Mesothelial cell of epicardium (in vitro differentiated cells): ENCODE results near the gene BNIP1. TPM values are rescaled to one million over a fixed set of nuclear protein-coding genes. Genes with fewer than 3 reads are reported as not detected.
"Not testable (repeated sequence)": the region's sequence is repeated elsewhere in the genome, so short reads cannot be mapped to it uniquely, and the experiment has no call there.

ENCODE experiments used
- DNase-seq, 2 experiments: peaks; one replicate each; pipeline ENCODE4 v3.0.0; 2021; ENCODE audit warnings: low spot score in 2 of 2; ENCODE audit not compliant: unreplicated experiment in 2 of 2
- H3K27ac Mint-ChIP-seq: 2 replicates; pipeline ENCODE4 v1.8.0; 2021; ENCODE audit warnings: mixed read lengths
- H3K27me3 Mint-ChIP-seq: 2 replicates; pipeline ENCODE4 v1.8.0; 2021; ENCODE audit warnings: low read depth, mixed read lengths
- H3K36me3 Mint-ChIP-seq: 2 replicates; pipeline ENCODE4 v1.8.0; 2021; ENCODE audit warnings: mixed read lengths
- H3K4me1 Mint-ChIP-seq: 2 replicates; pipeline ENCODE4 v1.8.0; 2021; ENCODE audit warnings: mixed read lengths
- H3K4me3 Mint-ChIP-seq: 2 replicates; pipeline ENCODE4 v1.8.0; 2021; ENCODE audit warnings: mild to moderate bottlenecking, moderate library complexity, mixed read lengths
- H3K9me3 Mint-ChIP-seq: 2 replicates; pipeline ENCODE4 v1.8.0; 2021; ENCODE audit warnings: mixed read lengths
- total RNA-seq: library from RNA; stranded (reverse); gene quantifications from 3 replicates; pipeline ENCODE4 v1.2.1, GENCODE V29; 2021
- TF ChIP-seq, protein P1 (sequence below): fragments of 200-600 bp; sonication (generic); IDR thresholded peaks from one replicate; pipeline ENCODE4 v1.5.0; 2021; ENCODE audit warnings: antibody characterized with exemption; ENCODE audit not compliant: unreplicated experiment

BNIP1 gene
- total RNA-seq, 1 donor from 2014 or later: 12.2 TPM

DNA sequence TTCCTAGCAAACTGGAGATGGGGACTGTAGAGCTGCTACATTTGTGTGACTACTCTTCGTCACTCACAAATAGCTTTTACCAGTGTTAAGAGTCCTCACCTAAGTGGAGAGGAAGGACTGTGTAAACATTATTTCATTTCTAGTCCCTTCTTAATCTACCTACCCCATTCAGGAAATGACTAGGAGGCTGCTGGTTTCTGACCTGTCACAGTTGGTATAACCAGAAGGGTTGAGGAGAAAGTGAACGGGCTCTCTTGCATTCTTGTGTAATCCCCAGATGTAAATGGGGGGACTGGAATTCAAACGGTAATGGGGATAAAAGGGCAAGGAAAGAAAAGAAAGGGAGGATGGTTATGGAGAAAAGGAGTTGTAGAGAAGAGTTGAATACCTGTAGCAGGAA lies 35.4 kb upstream of the BNIP1 start:
- Mint-ChIP-seq H3K4me3 (no peak overlapping the region), H3K9me3 (no peaks in the 10 kb centered on the region), H3K27me3 (no peaks in the 10 kb centered on the region), H3K36me3 (peaks cover 14% of the 10 kb centered on the region), H3K4me1 (no peaks in the 10 kb centered on the region), H3K27ac (no peak overlapping the region)
- DNase-seq: no peak
- TF ChIP-seq, protein P1, sequence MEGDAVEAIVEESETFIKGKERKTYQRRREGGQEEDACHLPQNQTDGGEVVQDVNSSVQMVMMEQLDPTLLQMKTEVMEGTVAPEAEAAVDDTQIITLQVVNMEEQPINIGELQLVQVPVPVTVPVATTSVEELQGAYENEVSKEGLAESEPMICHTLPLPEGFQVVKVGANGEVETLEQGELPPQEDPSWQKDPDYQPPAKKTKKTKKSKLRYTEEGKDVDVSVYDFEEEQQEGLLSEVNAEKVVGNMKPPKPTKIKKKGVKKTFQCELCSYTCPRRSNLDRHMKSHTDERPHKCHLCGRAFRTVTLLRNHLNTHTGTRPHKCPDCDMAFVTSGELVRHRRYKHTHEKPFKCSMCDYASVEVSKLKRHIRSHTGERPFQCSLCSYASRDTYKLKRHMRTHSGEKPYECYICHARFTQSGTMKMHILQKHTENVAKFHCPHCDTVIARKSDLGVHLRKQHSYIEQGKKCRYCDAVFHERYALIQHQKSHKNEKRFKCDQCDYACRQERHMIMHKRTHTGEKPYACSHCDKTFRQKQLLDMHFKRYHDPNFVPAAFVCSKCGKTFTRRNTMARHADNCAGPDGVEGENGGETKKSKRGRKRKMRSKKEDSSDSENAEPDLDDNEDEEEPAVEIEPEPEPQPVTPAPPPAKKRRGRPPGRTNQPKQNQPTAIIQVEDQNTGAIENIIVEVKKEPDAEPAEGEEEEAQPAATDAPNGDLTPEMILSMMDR: no peak

DNA sequence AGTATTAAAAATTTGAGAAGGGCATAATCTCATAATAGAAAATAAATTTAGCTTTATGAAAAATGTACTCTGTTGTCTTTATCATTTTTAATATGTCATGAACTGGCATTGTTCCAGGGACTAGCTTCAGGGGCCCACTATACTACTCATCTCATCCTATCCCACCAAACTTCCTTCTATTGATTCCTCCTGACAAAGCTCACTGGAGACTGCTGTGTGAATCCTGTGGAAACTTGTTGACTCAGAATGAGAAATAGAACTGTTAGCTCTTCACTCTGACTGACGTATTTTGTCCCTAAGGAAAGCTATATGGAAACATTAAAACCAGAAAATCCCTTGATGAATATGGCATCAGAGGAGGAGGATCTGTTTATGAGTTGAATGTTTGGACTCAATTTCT lies 29.8 kb upstream of the BNIP1 start:
- peaks cover 6% of the 10 kb centered on the region for H3K9me3 Mint-ChIP-seq
- H3K4me1 Mint-ChIP-seq: no peaks in the 10 kb centered on the region
- DNase-seq: no peak
- H3K27ac Mint-ChIP-seq: no peak overlapping the region
- TF ChIP-seq, protein P1: no peak
- H3K36me3 Mint-ChIP-seq: peaks cover 31% of the 10 kb centered on the region
- no peaks in the 10 kb centered on the region for H3K27me3 Mint-ChIP-seq
- no peak overlapping the region for H3K4me3 Mint-ChIP-seq

DNA sequence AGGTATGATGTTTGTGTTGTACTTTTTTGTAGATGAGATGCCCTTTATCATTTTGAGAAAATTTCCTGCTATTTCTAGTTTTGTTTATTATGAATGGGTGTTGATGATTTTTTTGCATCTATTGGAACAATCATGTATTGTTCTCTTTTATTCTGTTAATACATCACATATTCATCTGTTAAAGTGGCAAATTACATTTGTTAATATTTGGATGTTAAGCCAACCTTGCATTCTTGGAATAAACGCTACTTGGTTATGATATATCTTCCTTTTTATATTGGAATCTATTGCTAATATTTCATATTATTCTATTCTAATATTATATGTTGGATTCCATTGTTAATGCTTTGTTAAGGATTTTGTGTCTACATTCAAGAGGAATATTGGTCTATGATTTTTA lies 24.6 kb upstream of the BNIP1 start:
- DNase-seq: no peak
- peaks cover 41% of the 10 kb centered on the region for H3K36me3 Mint-ChIP-seq
- no peaks in the 10 kb centered on the region for H3K27me3 Mint-ChIP-seq
- no peaks in the 10 kb centered on the region for H3K4me1 Mint-ChIP-seq
- no peak overlapping the region for H3K4me3 Mint-ChIP-seq
- H3K27ac Mint-ChIP-seq: no peak overlapping the region
- TF ChIP-seq, protein P1: no peak
- H3K9me3 Mint-ChIP-seq: peaks cover 8% of the 10 kb centered on the region

DNA sequence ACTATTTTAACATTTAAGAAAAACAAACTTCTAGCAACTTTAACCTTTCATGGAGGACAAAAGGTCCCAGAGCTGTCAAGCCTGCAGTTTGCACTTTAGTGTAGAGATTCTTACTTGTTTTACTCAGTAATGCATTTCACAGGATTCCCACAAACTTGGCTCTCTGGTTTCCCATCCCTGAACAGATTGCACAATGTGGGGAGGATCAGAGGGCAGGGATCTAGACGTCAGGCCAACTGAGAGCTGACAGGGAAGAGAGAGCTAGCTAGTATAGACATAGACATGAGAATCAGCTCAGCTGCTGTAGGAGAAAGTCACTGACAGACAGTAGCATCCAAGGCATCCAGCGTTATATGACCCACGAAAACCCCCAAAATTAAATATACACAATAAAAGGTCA lies 20.9 kb upstream of the BNIP1 start:
- TF ChIP-seq, protein P1: no peak
- Mint-ChIP-seq H3K27ac (no peak overlapping the region), H3K4me1 (no peaks in the 10 kb centered on the region), H3K4me3 (no peak overlapping the region), H3K36me3 (peaks cover 50% of the 10 kb centered on the region), H3K27me3 (no peaks in the 10 kb centered on the region), H3K9me3 (peaks cover 8% of the 10 kb centered on the region)
- no peak for DNase-seq

DNA sequence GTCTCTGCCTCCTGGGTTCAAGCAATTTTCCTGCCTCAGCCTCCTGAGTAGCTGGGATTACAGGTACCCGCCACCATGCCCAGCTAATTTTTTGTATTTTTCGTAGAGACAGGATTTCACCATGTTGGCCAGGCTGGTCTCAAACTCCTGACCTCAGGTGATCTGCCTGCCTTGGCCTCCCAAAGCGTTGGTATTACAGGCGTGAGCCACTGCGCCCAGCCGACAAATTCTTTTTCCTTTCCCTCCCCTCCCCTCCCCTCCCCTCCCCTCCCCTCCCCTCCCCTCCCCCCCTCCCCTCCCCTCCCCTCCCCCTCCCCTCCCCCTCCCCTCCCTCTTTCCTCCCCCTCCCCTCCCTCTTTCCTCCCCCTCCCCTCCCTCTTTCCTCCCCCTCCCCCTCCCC lies 12.2 kb upstream of the BNIP1 start:
- not testable (repeated sequence) for H3K4me1 Mint-ChIP-seq, H3K4me3 Mint-ChIP-seq, H3K27ac Mint-ChIP-seq

DNA sequence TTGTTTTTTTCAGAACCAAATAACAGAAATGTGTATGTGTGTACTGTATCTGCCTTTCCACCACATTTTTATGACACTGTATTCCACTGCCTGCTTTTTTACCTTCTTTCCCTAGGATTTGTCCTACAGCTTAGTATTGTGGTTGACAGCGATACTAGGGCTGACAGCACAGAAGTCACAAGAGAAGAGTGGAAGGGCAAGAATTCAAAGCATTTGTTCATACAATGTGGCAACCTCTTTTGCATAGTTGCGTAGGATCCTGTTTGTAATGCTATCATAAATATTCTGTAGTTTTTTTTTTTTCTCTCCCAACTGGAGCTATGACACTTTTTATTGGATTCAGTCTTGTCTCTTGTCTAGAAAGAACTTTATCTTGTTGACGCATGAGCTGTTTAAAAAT lies 5.6 kb upstream of the BNIP1 start:
- H3K4me1 Mint-ChIP-seq: no peaks in the 10 kb centered on the region
- no peaks in the 10 kb centered on the region for H3K9me3 Mint-ChIP-seq
- TF ChIP-seq, protein P1: no peak
- H3K27me3 Mint-ChIP-seq: no peaks in the 10 kb centered on the region
- no peak overlapping the region for H3K27ac Mint-ChIP-seq
- no peaks in the 10 kb centered on the region for H3K36me3 Mint-ChIP-seq
- no peak for DNase-seq
- H3K4me3 Mint-ChIP-seq: no peak overlapping the region

More for the DNA sequence above, 12.2 kb upstream of the BNIP1 start:
- peaks cover 15% of the 10 kb centered on the region for H3K36me3 Mint-ChIP-seq
- H3K9me3 Mint-ChIP-seq, DNase-seq, H3K27me3 Mint-ChIP-seq: not testable (repeated sequence)
